HCT116 (cell line): ENCODE measurements around the gene PIK3R6. TPM values are rescaled to one million over a fixed set of nuclear protein-coding genes. Genes with fewer than 3 reads are reported as not detected.

Experiments used
- ATAC-seq: fragments of 200-7000 bp; cut with Tn5 transposase; 2 replicates; pipeline ENCODE4 v1.9.1; 2020; ENCODE audit warnings: mild to moderate bottlenecking, moderate library complexity
- BruUV-seq: library from RNA; stranded (reverse); fragments of 400-500 nt; replicated peaks from 2 replicates; lab custom pipeline; 2021; lab: Mats Ljungman, UMichigan
- CTCF ChIA-PET: fragments of 300-600 bp; sonication (Branson Sonifier 250); formaldehyde crosslinking; loops from one replicate; lab custom pipeline; 2021; ENCODE audit warnings: antibody characterized with exemption; lab: Charles Lee
- POLR2A ChIA-PET: fragments of 300-600, 350-600 bp; sonication (Branson Sonifier 250); formaldehyde crosslinking; loops from one replicate; lab custom pipeline; 2021; ENCODE audit warnings: antibody characterized with exemption; lab: Charles Lee
- RAD21 ChIA-PET, 2 experiments: fragments of 300-600 bp; sonication (Branson Sonifier 250); formaldehyde crosslinking; loops; one replicate each; lab custom pipeline; 2023; ENCODE audit warnings: low total read pairs in 2 of 2; ENCODE audit not compliant: uncharacterized antibody in 2 of 2, unreplicated experiment in 2 of 2, low non-redundant PET in 1 of 2; lab: Charles Lee
- DNase-seq: peaks from one replicate; pipeline ENCODE4 v3.0.0-alpha.2; 2010; ENCODE audit warnings: low read depth, low spot score
- H2AFZ ChIP-seq: fragments of 200-600 bp; shearing (Covaris generic), sonication (generic); 2 replicates; pipeline ENCODE4 v1.6.1; 2017; ENCODE audit warnings: low read depth, mixed run types, mixed read lengths, antibody characterized with exemption, low read length; ENCODE audit not compliant: poor library complexity, severe bottlenecking
- H3K27ac ChIP-seq: 2 replicates; pipeline ENCODE4 v1.5.1; 2012; ENCODE audit warnings: low read depth, low read length
- H3K27me3 ChIP-seq: fragments of 200-600 bp; sonication (generic); 2 replicates; pipeline ENCODE4 v1.6.1; 2016; ENCODE audit warnings: mixed run types, low read length, mixed read lengths; ENCODE audit not compliant: insufficient read depth
- H3K36me3 ChIP-seq, 2 experiments: fragments of 200-500 bp in 1 of 2; fragments of 200-600 bp in 1 of 2; sonication (Bioruptor generic) in 1 of 2; sonication (generic) in 1 of 2; 2 replicates each; pipeline versions ENCODE4 v1.5.1 to v1.6.1; 2014 to 2016; ENCODE audit warnings: low read length in 2 of 2, inconsistent platforms in 1 of 2, mixed read lengths in 1 of 2, mixed run types in 1 of 2; ENCODE audit not compliant: insufficient read depth in 2 of 2, control insufficient read depth in 1 of 2
- H3K4me1 ChIP-seq, 2 experiments: fragments of 200-600 bp in 1 of 2; sonication (generic) in 1 of 2; 2 replicates each; pipeline versions ENCODE4 v1.5.1 to v1.6.1; 2012 to 2017; ENCODE audit warnings: low read length in 2 of 2, inconsistent platforms in 1 of 2, mild to moderate bottlenecking in 1 of 2, mixed read lengths in 1 of 2, mixed run types in 1 of 2, moderate library complexity in 1 of 2; ENCODE audit not compliant: insufficient read depth in 2 of 2, control insufficient read depth in 1 of 2
- H3K4me2 ChIP-seq: fragments of 200-600 bp; sonication (generic); 2 replicates; pipeline ENCODE4 v1.6.1; 2017; ENCODE audit warnings: mixed run types, low read length, mixed read lengths
- H3K4me3 ChIP-seq, 2 experiments: fragments of 200-600 bp in 1 of 2; sonication (generic) in 1 of 2; replicated peaks in 1 of 2; 2 replicates each; pipeline ENCODE4 v1.5.1; 2011 to 2016; ENCODE audit warnings: low read length in 2 of 2, control low read depth in 1 of 2, low read depth in 1 of 2, mild to moderate bottlenecking in 1 of 2, mixed read lengths in 1 of 2, mixed run types in 1 of 2
- H3K79me2 ChIP-seq: fragments of 200-600 bp; sonication (generic); 2 replicates; pipeline ENCODE4 v1.6.1; 2017; ENCODE audit warnings: mild to moderate bottlenecking, mixed run types, low read length, moderate library complexity, mixed read lengths; ENCODE audit not compliant: insufficient read depth
- H3K9ac ChIP-seq: fragments of 200-600 bp; sonication (generic); 2 replicates; pipeline ENCODE4 v1.6.1; 2016; ENCODE audit warnings: low read length, mixed read lengths
- H3K9me2 ChIP-seq: fragments of 200-600 bp; sonication (generic), shearing (Covaris generic); 2 replicates; pipeline ENCODE4 v1.6.1; 2017; ENCODE audit warnings: mixed run types, mild to moderate bottlenecking, moderate library complexity; ENCODE audit not compliant: insufficient read depth
- H3K9me3 ChIP-seq, 2 experiments: fragments of 200-500 bp in 1 of 2; fragments of 200-600 bp in 1 of 2; sonication (Bioruptor generic) in 1 of 2; sonication (generic) in 1 of 2; 2 replicates each; pipeline ENCODE4 v1.6.1; 2014 to 2017; ENCODE audit warnings: low read length in 2 of 2, mixed read lengths in 2 of 2, inconsistent platforms in 1 of 2, low read depth in 1 of 2, mild to moderate bottlenecking in 1 of 2, mixed run types in 1 of 2, moderate library complexity in 1 of 2; ENCODE audit not compliant: control insufficient read depth in 1 of 2, insufficient read depth in 1 of 2
- H4K20me1 ChIP-seq: fragments of 200-600 bp; sonication (generic), shearing (Covaris generic); 2 replicates; pipeline ENCODE4 v1.6.1; 2017; ENCODE audit warnings: mixed run types, mild to moderate bottlenecking, moderate library complexity; ENCODE audit not compliant: insufficient read depth
- CBX3 ChIP-seq: IDR thresholded peaks from 2 replicates; pipeline ENCODE4 v1.6.1; 2012; ENCODE audit warnings: low read depth
- CEBPB ChIP-seq: IDR thresholded peaks from 2 replicates; pipeline ENCODE4 v1.6.1; 2012; ENCODE audit warnings: low read depth
- ELF1 ChIP-seq: IDR thresholded peaks from 2 replicates; pipeline ENCODE4 v1.6.1; 2012; ENCODE audit warnings: low read depth, borderline replicate concordance
- EZH2phosphoT487 ChIP-seq: fragments of 200-600 bp; IDR thresholded peaks from 2 replicates; pipeline ENCODE4 v1.6.1; 2018; ENCODE audit warnings: antibody characterized with exemption, borderline replicate concordance
- POLR2A ChIP-seq: IDR thresholded peaks from 2 replicates; pipeline ENCODE4 v1.7.0; 2011; ENCODE audit warnings: borderline replicate concordance; ENCODE audit not compliant: insufficient read depth, insufficient read length; ENCODE audit errors: extremely low read depth
- POLR2AphosphoS5 ChIP-seq: IDR thresholded peaks from 2 replicates; pipeline ENCODE4 v1.6.1; 2011; ENCODE audit warnings: mild to moderate bottlenecking, low read depth, low read length, moderate library complexity
- SP1 ChIP-seq: IDR thresholded peaks from 2 replicates; pipeline ENCODE4 v1.6.1; 2012; ENCODE audit warnings: low read depth
- TCF7L2 ChIP-seq: IDR thresholded peaks from 2 replicates; pipeline ENCODE4 v1.7.0; 2011; ENCODE audit warnings: borderline replicate concordance, inconsistent platforms; ENCODE audit not compliant: insufficient read depth, insufficient read length; ENCODE audit errors: extremely low read depth
- ZFX ChIP-seq: fragments of 450-650 bp; IDR thresholded peaks from 2 replicates; pipeline ENCODE4 v1.6.1; 2017
- ZNF274 ChIP-seq: fragments of 200-500 bp; sonication (Bioruptor generic); IDR thresholded peaks from 2 replicates; pipeline ENCODE4 v1.6.1; 2014; ENCODE audit warnings: mild to moderate bottlenecking, low read depth, low read length, inconsistent platforms
- intact Hi-C: fragments of 100-400 bp; cut with micrococcal nuclease; formaldehyde crosslinking; loops from 2 replicates; pipeline ENCODE4 v1.10.0; 2022
- total RNA-seq: library from RNA; stranded (reverse); gene quantifications from one replicate; pipeline ENCODE4 v1.2.1, GENCODE V29; 2021; ENCODE audit not compliant: unreplicated experiment
- TF ChIP-seq, protein P1 (sequence below): IDR thresholded peaks from 2 replicates; pipeline ENCODE4 v1.6.1; 2012; ENCODE audit warnings: low read depth
- TF ChIP-seq, protein P2 (sequence below), 3 experiments: fragments of 200-600 bp in 1 of 3; sonication (generic) in 1 of 3; IDR thresholded peaks in 2 of 3; conservative IDR thresholded peaks in 1 of 3; 2 replicates each; pipeline ENCODE4 v1.5.1; 2012 to 2017; ENCODE audit warnings: low read depth in 2 of 3, low read length in 2 of 3, antibody characterized with exemption in 1 of 3, borderline replicate concordance in 1 of 3, control low read depth in 1 of 3, mild to moderate bottlenecking in 1 of 3, mixed read lengths in 1 of 3, mixed run types in 1 of 3, moderate library complexity in 1 of 3; ENCODE audit not compliant: insufficient read depth in 1 of 3
- TF ChIP-seq, protein P3 (sequence below): IDR thresholded peaks from 2 replicates; pipeline ENCODE4 v1.6.1; 2012
- TF ChIP-seq, protein P4 (sequence below): IDR thresholded peaks from 2 replicates; pipeline ENCODE4 v1.6.1; 2012

The PIK3R6 gene
- total RNA-seq, 1 experiment from 2014 or later, result 0.07 TPM

DNA sequence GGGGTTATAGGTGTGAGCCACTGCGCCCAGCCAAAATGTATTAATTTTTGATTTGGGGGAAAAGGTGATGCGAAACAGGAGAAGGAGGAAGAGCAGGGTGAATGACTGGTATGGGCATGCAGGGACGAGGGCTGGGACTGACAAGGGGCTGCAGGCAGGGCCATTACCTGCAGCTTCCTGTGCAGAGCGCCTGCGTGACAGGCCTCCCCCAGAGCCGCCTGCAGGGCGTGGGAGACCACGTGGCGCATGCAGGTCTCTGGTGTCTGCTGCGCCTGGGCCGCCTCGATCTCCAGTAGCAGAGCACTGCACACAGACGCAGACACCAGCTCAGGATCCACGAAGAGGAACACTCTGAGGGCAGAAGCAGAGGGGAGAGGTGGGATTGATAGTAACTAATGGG lies 32.4 kb downstream of the PIK3R6 start:
- Histone ChIP-seq H3K79me2 (no peaks in the 10 kb centered on the region), H3K9ac (no peak overlapping the region), H2AFZ (no peak overlapping the region), H4K20me1 (no peaks in the 10 kb centered on the region; the same call in 1 of the 2 replicates), H3K27me3 (no peaks in the 10 kb centered on the region), H3K4me2 (no peak overlapping the region), H3K9me3 (no peaks in the 10 kb centered on the region), H3K4me1 (no peaks in the 10 kb centered on the region), H3K9me2 (no peaks in the 10 kb centered on the region), H3K36me3 (no peaks in the 10 kb centered on the region), H3K27ac (no peak overlapping the region), H3K4me3 (no peak overlapping the region)
- TF ChIP-seq TCF7L2, result no peak
- no peak for TF ChIP-seq SP1
- no peak for TF ChIP-seq POLR2AphosphoS5
- no peak for TF ChIP-seq ZFX
- TF ChIP-seq, protein P1, sequence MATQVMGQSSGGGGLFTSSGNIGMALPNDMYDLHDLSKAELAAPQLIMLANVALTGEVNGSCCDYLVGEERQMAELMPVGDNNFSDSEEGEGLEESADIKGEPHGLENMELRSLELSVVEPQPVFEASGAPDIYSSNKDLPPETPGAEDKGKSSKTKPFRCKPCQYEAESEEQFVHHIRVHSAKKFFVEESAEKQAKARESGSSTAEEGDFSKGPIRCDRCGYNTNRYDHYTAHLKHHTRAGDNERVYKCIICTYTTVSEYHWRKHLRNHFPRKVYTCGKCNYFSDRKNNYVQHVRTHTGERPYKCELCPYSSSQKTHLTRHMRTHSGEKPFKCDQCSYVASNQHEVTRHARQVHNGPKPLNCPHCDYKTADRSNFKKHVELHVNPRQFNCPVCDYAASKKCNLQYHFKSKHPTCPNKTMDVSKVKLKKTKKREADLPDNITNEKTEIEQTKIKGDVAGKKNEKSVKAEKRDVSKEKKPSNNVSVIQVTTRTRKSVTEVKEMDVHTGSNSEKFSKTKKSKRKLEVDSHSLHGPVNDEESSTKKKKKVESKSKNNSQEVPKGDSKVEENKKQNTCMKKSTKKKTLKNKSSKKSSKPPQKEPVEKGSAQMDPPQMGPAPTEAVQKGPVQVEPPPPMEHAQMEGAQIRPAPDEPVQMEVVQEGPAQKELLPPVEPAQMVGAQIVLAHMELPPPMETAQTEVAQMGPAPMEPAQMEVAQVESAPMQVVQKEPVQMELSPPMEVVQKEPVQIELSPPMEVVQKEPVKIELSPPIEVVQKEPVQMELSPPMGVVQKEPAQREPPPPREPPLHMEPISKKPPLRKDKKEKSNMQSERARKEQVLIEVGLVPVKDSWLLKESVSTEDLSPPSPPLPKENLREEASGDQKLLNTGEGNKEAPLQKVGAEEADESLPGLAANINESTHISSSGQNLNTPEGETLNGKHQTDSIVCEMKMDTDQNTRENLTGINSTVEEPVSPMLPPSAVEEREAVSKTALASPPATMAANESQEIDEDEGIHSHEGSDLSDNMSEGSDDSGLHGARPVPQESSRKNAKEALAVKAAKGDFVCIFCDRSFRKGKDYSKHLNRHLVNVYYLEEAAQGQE, result no peak
- no peak for TF ChIP-seq ELF1
- no peak for TF ChIP-seq EZH2phosphoT487
- TF ChIP-seq, protein P2, sequence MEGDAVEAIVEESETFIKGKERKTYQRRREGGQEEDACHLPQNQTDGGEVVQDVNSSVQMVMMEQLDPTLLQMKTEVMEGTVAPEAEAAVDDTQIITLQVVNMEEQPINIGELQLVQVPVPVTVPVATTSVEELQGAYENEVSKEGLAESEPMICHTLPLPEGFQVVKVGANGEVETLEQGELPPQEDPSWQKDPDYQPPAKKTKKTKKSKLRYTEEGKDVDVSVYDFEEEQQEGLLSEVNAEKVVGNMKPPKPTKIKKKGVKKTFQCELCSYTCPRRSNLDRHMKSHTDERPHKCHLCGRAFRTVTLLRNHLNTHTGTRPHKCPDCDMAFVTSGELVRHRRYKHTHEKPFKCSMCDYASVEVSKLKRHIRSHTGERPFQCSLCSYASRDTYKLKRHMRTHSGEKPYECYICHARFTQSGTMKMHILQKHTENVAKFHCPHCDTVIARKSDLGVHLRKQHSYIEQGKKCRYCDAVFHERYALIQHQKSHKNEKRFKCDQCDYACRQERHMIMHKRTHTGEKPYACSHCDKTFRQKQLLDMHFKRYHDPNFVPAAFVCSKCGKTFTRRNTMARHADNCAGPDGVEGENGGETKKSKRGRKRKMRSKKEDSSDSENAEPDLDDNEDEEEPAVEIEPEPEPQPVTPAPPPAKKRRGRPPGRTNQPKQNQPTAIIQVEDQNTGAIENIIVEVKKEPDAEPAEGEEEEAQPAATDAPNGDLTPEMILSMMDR (IDR thresholded peaks at IDR 0.05 in 2 of 3, conservative IDR thresholded peaks at IDR 0.05 in 1 of 3; ENCODE audit: borderline replicate concordance in 1 of 3, insufficient read depth in 1 of 3, low read depth in 2 of 3, low read length in 2 of 3), result no peak
- no peak for TF ChIP-seq ZNF274
- TF ChIP-seq, protein P3, sequence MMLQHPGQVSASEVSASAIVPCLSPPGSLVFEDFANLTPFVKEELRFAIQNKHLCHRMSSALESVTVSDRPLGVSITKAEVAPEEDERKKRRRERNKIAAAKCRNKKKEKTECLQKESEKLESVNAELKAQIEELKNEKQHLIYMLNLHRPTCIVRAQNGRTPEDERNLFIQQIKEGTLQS, result no peak
- no peak for TF ChIP-seq CEBPB
- no peak for TF ChIP-seq POLR2A
- TF ChIP-seq, protein P4, sequence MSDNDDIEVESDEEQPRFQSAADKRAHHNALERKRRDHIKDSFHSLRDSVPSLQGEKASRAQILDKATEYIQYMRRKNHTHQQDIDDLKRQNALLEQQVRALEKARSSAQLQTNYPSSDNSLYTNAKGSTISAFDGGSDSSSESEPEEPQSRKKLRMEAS, result no peak
- TF ChIP-seq CBX3, result no peak
- ChIA-PET RAD21 (no interaction called here), POLR2A (no interaction called here), CTCF (no interaction called here)
- no peak for ATAC-seq
- intact Hi-C loops, result no loop called here
- DNase-seq, result no peak
- BruUV-seq, result no TSS peak
